ENCODE results near the gene STK11IP. TPM values are rescaled to one million over a fixed set of nuclear protein-coding genes. Genes with fewer than 3 reads are reported as not detected.

STK11IP gene
- total and polyA plus RNA-seq, 2 of the 13 experiments (the other 11 are each of a cell fraction or from before 2014, with no cell fraction given), result 12.8 to 24.0 TPM

- BruUV-seq (replicated peaks), result no TSS peak
- TF ChIP-seq ZNF3 (CRISPR knock-in tag; IDR thresholded peaks at IDR 0.05) (no peak), ZNF704 (CRISPR knock-in tag; IDR thresholded peaks at IDR 0.05; ENCODE audit: borderline replicate concordance) (no peak), ZNF276 (CRISPR knock-in tag; IDR thresholded peaks at IDR 0.05; ENCODE audit: low read depth) (no peak), NFRKB (IDR thresholded peaks at IDR 0.05) (no peak), CSRNP2 (CRISPR knock-in tag; conservative IDR thresholded peaks at IDR 0.05; ENCODE audit: low read depth) (no peak), GATAD1 (CRISPR knock-in tag; IDR thresholded peaks at IDR 0.05) (no peak), ZNF709 (CRISPR knock-in tag; IDR thresholded peaks at IDR 0.05) (no peak), THRA (CRISPR knock-in tag; IDR thresholded peaks at IDR 0.05; ENCODE audit: borderline replicate concordance) (no peak), KDM1A (CRISPR knock-in tag; IDR thresholded peaks at IDR 0.05) (no peak), ETV5 (CRISPR knock-in tag; IDR thresholded peaks at IDR 0.05; ENCODE audit: borderline replicate concordance) (no peak), ARHGAP35 (CRISPR knock-in tag; IDR thresholded peaks at IDR 0.05; ENCODE audit: borderline replicate concordance) (no peak), AHR (CRISPR knock-in tag; IDR thresholded peaks at IDR 0.05) (no peak), ZBTB10 (CRISPR knock-in tag; IDR thresholded peaks at IDR 0.05; ENCODE audit: borderline replicate concordance) (no peak), E2F5 (CRISPR knock-in tag; conservative IDR thresholded peaks at IDR 0.05) (no peak), GABPA (IDR thresholded peaks at IDR 0.05; ENCODE audit: low read depth, low read length) (no peak), GABPA (CRISPR knock-in tag; IDR thresholded peaks at IDR 0.05; ENCODE audit: low read depth) (no peak)
Observed at GRCh38 chr2:219631406-219631891, 33.8 kb downstream of the STK11IP start.

More at GRCh38 chr2:219631406-219631891, 33.8 kb downstream of the STK11IP start:
- no peak overlapping the region; a peak in 1 of 6 replicates for H3K4me3 ChIP-seq (replicated peaks in 1 of 3; ENCODE audit: insufficient read depth in 1 of 3, low read depth in 2 of 3, low read length in 3 of 3)
- H4K20me1 ChIP-seq (ENCODE audit: insufficient read depth, low read length), result no peaks in the 10 kb centered on the region
- intact Hi-C loops (cut with micrococcal nuclease; ENCODE audit: unreplicated experiment), result no loop called here
- H3K27ac ChIP-seq (ENCODE audit: extremely low read length, insufficient read depth, low read length), result no peak overlapping the region
- ChIA-PET CTCF (ENCODE audit: low intra/inter-chr PET ratio, low total read pairs) (no interaction called here), POLR2A (no interaction called here)
- DNase-seq (ENCODE audit: low spot score), result no peak
- H3K4me2 ChIP-seq (ENCODE audit: low read depth, low read length), result no peak overlapping the region
- FAIRE-seq, result no peak
- no peak overlapping the region for H2AFZ ChIP-seq (ENCODE audit: low read length)
- H3K9me3 ChIP-seq (ENCODE audit: low read length), result no peaks in the 10 kb centered on the region
- 30% methylated on average over 7 of the region's 9 CpGs for WGBS (ENCODE audit: low lambda C conversion rate)
- peaks cover 44% of the 10 kb centered on the region for H3K4me1 ChIP-seq (ENCODE audit: insufficient read depth, low read length)
- no peaks in the 10 kb centered on the region for H3K36me3 ChIP-seq (replicated peaks in 1 of 2; ENCODE audit: control insufficient read depth in 1 of 2, insufficient read depth in 2 of 2, low read length in 2 of 2)
- H3K9ac ChIP-seq (ENCODE audit: insufficient read depth, low read depth, low read length), result no peak overlapping the region
- ATAC-seq, result no peak
- no peaks in the 10 kb centered on the region for H3K79me2 ChIP-seq (ENCODE audit: insufficient read depth, low read length)
- peaks cover 31 to 94% of the 10 kb centered on the region in 2 experiments for H3K27me3 ChIP-seq (ENCODE audit: control insufficient read depth in 1 of 2, insufficient read depth in 2 of 2, low read length in 2 of 2)
- in situ Hi-C loops (cut with HindIII; ENCODE audit: extremely low pct_ligation_motif_present, low pct_unique_long_range_greater_than_20kb), result no loop called here

Data from HepG2 (cell line).